ENCODE measurements around the gene ETNK2.

The ETNK2 gene

GRCh38 chr1:204194771-204195170, 42.9 kb upstream of the ETNK2 start:
- TF ChIP-seq CTCF (IDR thresholded peaks at IDR 0.05; ENCODE audit: extremely low read depth, missing control alignments) = no peak
- DNase-seq (ENCODE audit: low spot score) = no peak

DNA sequence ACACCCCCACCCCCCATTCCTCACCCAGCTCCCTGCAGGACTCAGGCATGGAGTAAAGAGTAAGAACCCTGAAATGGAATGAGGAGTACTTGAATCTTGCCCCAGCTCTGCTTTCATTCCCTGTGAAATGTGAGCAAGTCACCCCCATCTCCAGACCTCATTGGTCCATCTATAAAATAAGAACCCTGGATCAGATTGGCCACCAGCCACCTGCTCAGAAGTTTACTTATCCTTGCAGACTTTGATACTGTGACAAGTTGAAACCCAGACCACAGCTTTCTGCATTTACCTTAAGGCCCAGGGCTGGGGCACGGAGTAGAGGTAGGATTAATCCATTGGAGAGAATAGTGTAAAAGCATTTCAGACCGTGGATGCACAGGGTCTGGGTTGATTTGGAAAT, 42.2 kb upstream of the ETNK2 start:
- TF ChIP-seq CTCF (IDR thresholded peaks at IDR 0.05; ENCODE audit: extremely low read depth, missing control alignments) = no peak
- DNase-seq (ENCODE audit: low spot score) = no peak

GRCh38 chr1:204192589-204193352, 40.9 kb upstream of the ETNK2 start:
- TF ChIP-seq CTCF (IDR thresholded peaks at IDR 0.05; ENCODE audit: extremely low read depth, missing control alignments) = no peak

DNA sequence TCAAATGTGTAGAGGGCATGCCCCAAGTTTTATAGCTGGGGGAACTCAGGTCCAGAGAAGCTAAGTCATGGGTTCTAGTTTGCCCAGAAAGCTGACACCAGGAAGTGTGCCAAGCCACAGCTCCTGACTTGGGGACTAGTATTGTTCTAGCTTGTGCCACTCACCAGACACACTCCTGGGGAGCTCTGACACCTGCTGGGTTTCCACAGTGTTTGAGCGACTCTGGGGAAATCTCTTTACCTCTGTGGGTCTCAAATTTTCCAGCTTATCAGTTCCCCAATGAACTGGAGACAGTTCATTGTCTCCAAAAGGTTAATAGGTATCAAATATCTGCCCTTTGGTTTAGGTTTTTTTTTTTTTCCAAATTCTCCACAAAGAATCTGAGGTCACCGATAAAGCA, 40.2 kb upstream of the ETNK2 start:
- DNase-seq (ENCODE audit: low spot score) = no peak
- no peak for TF ChIP-seq CTCF (IDR thresholded peaks at IDR 0.05; ENCODE audit: extremely low read depth, missing control alignments)

More at GRCh38 chr1:204192589-204193352, 40.9 kb upstream of the ETNK2 start:
- DNase-seq (ENCODE audit: low spot score) = no peak

DNA sequence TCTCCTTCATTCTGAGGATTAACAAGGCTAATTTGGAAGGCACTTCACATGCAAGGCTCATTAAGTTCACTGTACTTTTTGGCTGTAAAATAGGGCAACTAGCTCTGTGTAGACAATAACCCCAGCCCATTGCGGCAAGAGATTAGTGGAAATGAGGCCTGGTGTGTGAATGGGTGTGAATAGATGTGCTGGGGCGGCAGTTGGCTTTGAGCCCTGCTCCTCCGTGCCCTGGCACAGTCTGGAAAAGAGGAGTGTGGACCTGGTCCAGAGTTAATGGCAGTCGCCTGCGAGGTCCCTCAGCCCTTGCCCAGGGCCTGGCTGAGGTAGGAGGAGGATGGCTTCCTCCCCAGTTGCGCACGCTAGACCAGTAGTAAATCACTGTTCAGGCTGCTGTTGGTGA, 39.6 kb upstream of the ETNK2 start:
- no peak for DNase-seq (ENCODE audit: low spot score)

GRCh38 chr1:204190212-204191211, 38.7 kb upstream of the ETNK2 start:
- no peak for TF ChIP-seq CTCF (IDR thresholded peaks at IDR 0.05; ENCODE audit: extremely low read depth, missing control alignments)
- no peak for DNase-seq (ENCODE audit: low spot score)

More for the DNA sequence above, 39.6 kb upstream of the ETNK2 start:
- TF ChIP-seq CTCF (IDR thresholded peaks at IDR 0.05; ENCODE audit: extremely low read depth, missing control alignments) = no peak
